ENCODE data around the gene CACNB3. TPM values are rescaled to one million over a fixed set of nuclear protein-coding genes. Genes with fewer than 3 reads are reported as not detected.

Gene CACNB3
- total RNA-seq, result 10 to 100 TPM in 2 of 5 donors, 1 to 10 TPM in 3; 4.3 to 12.4 (median 8.9) TPM
- 4.0 TPM for total RNA-seq (2013)
- total RNA-seq, result 2.0 to 11.9 (median 5.7) reads per million in 29 experiments

- Mint-ChIP-seq H3K9me3 (no peaks in the 10 kb centered on the region), H3K4me3 (peak within 1 kb of the TSS; percentile 86 to 91 (median 89)), H3K27me3 (peaks cover 0 to 4% of the 10 kb centered on the region in 2 donors), H3K4me1 (peaks cover 31 to 41% (median 37%) of the 10 kb centered on the region in 3 donors), H3K27ac (peak within 1 kb of the TSS; percentile 23 to 58), H3K36me3 (no peaks in the 10 kb centered on the region)
- WGBS (ENCODE audit: insufficient coverage), result under 1% methylated on average over 61 of the region's 79 CpGs
- no peak within 1 kb of the TSS for H3K27ac ChIP-seq (ENCODE audit: low read length)
- no peaks in the 10 kb centered on the region for H3K9me3 ChIP-seq
- H3K27me3 ChIP-seq (replicated peaks in 1 of 2; ENCODE audit: control insufficient read depth in 2 of 2, extremely low read depth in 1 of 2, insufficient read depth in 2 of 2, low read length in 1 of 2), result peaks cover 0 to 17% of the 10 kb centered on the region in 2 experiments
- DNase-seq (peak; percentile 57 to 83 (median 74)), ATAC-seq (replicated peaks in 1 of 4) (peak; percentile 71 to 82 (median 76))
- POLR2A ChIA-PET, result interaction anchor here (0.6 kb wide), 2 partner anchors 380 to 579 kb away, joined by 3 read pairs; no protein-coding TSS in a partner anchor
- H3K4me1 ChIP-seq (ENCODE audit: control insufficient read depth in 1 of 2, extremely low read depth in 1 of 2, insufficient read depth in 2 of 2, low read length in 2 of 2), result peaks cover 8 to 49% of the 10 kb centered on the region in 2 experiments
- CTCF ChIA-PET, result no interaction called here
- H3K36me3 ChIP-seq (ENCODE audit: control insufficient read depth in 2 of 2, extremely low read depth in 1 of 2, insufficient read depth in 1 of 2, low read length in 1 of 2), result no peaks in the 10 kb centered on the region
- H3K4me3 ChIP-seq (ENCODE audit: control insufficient read depth in 1 of 2, extremely low read depth in 1 of 2, low read length in 1 of 2), result peak within 1 kb of the TSS; percentile 58 to 59
Measured at GRCh38 chr12:48817873-48818830, at the start of gene CACNB3. TSS of gene CACNB3 (plus strand) at chr12:48818496. CDS start at chr12:48818930, 434 bp downstream.

DNA sequence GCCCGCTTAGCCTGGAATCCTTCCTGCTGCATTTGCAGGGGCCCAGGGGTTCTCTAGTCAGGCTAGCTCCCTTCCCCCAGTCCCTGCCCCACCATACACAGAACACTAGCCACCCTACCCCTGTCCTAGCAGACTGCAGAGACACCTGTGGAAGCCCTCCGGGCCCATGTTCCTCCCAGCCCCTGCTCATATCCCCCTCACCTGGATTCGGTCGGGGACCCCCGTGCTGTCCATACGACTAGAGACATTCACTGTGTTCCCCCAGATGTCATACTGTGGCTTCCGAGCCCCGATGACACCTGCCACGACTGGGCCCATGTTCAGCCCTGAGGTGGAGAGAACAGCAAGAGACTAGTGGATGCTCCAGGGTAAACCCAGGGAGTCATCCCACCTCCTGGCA lies 49.6 kb upstream of the CACNB3 start:
- Histone ChIP-seq H3K4me1 (ENCODE audit: control insufficient read depth in 1 of 2, extremely low read depth in 1 of 2, insufficient read depth in 2 of 2, low read length in 2 of 2) (peaks cover 0 to 7% of the 10 kb centered on the region in 2 experiments), H3K9me3 (no peaks in the 10 kb centered on the region), H3K4me3 (ENCODE audit: control insufficient read depth in 1 of 2, extremely low read depth in 1 of 2, low read length in 1 of 2) (no peak overlapping the region), H3K36me3 (ENCODE audit: control insufficient read depth in 2 of 2, extremely low read depth in 1 of 2, insufficient read depth in 1 of 2, low read length in 1 of 2) (no peaks in the 10 kb centered on the region), H3K27ac (ENCODE audit: low read length) (no peak overlapping the region), H3K27me3 (replicated peaks in 1 of 2; ENCODE audit: control insufficient read depth in 2 of 2, extremely low read depth in 1 of 2, insufficient read depth in 2 of 2, low read length in 1 of 2) (peaks cover 0 to 16% of the 10 kb centered on the region in 2 experiments)
- ChIA-PET CTCF (interaction anchor here (1.0 to 1.6 kb wide), 2 partner anchors 16 to 26 kb away, joined by 4 to 5 read pairs; no protein-coding TSS in a partner anchor), POLR2A (interaction anchor here in 1 of 2 donors (0.7 kb wide), 1 partner anchor 113 kb away, joined by 4 read pairs; no protein-coding TSS in a partner anchor)
- DNase-seq (no peak), ATAC-seq (replicated peaks in 1 of 4) (no peak)
- 85% methylated on average over 8 of the region's 9 CpGs for WGBS (ENCODE audit: insufficient coverage)
- Mint-ChIP-seq H3K27ac (no peak overlapping the region), H3K9me3 (no peaks in the 10 kb centered on the region), H3K36me3 (no peaks in the 10 kb centered on the region), H3K4me1 (peaks cover 7 to 15% (median 7%) of the 10 kb centered on the region in 3 donors), H3K27me3 (peaks cover 0 to 10% of the 10 kb centered on the region in 2 donors), H3K4me3 (no peak overlapping the region)

DNA sequence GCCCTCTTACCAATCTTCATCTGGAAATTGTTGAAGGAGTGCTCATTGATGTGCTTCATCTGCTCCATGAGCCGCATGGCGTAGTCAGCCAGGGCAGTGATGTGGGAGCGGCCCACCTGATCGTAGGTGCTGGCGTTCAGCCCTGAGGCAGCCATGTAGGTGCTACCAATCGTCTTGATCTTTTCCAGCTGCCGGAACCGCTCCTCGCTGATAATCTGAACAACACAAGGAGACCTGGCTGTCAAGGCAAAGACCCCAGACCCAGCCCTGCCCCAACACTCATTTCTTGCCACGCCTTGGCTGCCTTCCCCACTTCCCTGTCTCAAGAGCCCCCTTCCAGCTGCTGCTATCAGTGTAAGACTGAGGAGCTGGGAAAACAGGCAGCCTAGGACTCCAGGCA lies 47.5 kb upstream of the CACNB3 start:
- POLR2A ChIA-PET, result no interaction called here
- CTCF ChIA-PET, result no interaction called here
- Mint-ChIP-seq H3K27ac (no peak overlapping the region), H3K4me1 (peaks cover 2 to 9% (median 4%) of the 10 kb centered on the region in 3 donors), H3K4me3 (no peak overlapping the region), H3K27me3 (no peaks in the 10 kb centered on the region), H3K9me3 (no peaks in the 10 kb centered on the region), H3K36me3 (no peaks in the 10 kb centered on the region)
- H3K27me3 ChIP-seq (replicated peaks in 1 of 2; ENCODE audit: control insufficient read depth in 2 of 2, extremely low read depth in 1 of 2, insufficient read depth in 2 of 2, low read length in 1 of 2), result peaks cover 0 to 19% of the 10 kb centered on the region in 2 experiments
- ATAC-seq (replicated peaks in 1 of 4) (no peak), DNase-seq (no peak)
- H3K4me3 ChIP-seq (ENCODE audit: control insufficient read depth in 1 of 2, extremely low read depth in 1 of 2, low read length in 1 of 2), result no peak overlapping the region
- WGBS (ENCODE audit: insufficient coverage), result 84% methylated on average over 10 of the region's 10 CpGs
- H3K4me1 ChIP-seq (ENCODE audit: control insufficient read depth in 1 of 2, extremely low read depth in 1 of 2, insufficient read depth in 2 of 2, low read length in 2 of 2), result peaks cover 0 to 5% of the 10 kb centered on the region in 2 experiments
- no peak overlapping the region for H3K27ac ChIP-seq (ENCODE audit: low read length)
- H3K36me3 ChIP-seq (ENCODE audit: control insufficient read depth in 2 of 2, extremely low read depth in 1 of 2, insufficient read depth in 1 of 2, low read length in 1 of 2), result no peaks in the 10 kb centered on the region
- H3K9me3 ChIP-seq, result no peaks in the 10 kb centered on the region

DNA sequence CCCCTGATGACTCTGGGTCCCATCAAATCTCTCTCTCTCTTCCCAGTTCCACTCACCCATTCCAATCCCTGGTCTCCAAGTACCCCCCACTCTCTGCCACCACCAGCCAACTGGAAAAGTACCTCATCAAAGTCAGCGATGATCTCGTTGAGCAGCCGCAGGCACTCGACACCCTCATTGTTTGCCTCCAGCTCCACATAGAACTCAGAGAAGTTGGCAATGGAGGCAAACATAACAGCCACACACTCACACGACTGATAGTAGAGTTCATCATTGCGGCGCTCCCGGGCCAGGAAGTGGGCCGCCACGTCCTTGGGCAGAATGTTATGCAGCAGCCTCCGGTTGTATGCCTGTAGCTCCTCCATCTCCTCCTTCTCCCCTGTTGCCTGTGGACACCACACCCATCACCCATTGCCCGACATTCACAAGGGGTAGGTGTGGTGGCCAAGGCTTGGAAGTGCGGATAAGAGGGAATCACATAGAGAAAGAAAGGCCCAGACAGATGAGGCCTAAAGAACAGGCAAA lies 46.6 kb upstream of the CACNB3 start:
- H3K27ac Mint-ChIP-seq, result no peak overlapping the region

GRCh38 chr12:48773686-48774085 lies 44.6 kb upstream of the CACNB3 start:
- Histone ChIP-seq H3K36me3 (ENCODE audit: control insufficient read depth in 2 of 2, extremely low read depth in 1 of 2, insufficient read depth in 1 of 2, low read length in 1 of 2) (no peaks in the 10 kb centered on the region), H3K27ac (ENCODE audit: low read length) (no peak overlapping the region), H3K9me3 (no peaks in the 10 kb centered on the region), H3K27me3 (replicated peaks in 1 of 2; ENCODE audit: control insufficient read depth in 2 of 2, extremely low read depth in 1 of 2, insufficient read depth in 2 of 2, low read length in 1 of 2) (peaks cover 0 to 13% of the 10 kb centered on the region in 2 experiments), H3K4me1 (ENCODE audit: control insufficient read depth in 1 of 2, extremely low read depth in 1 of 2, insufficient read depth in 2 of 2, low read length in 2 of 2) (no peaks in the 10 kb centered on the region), H3K4me3 (ENCODE audit: control insufficient read depth in 1 of 2, extremely low read depth in 1 of 2, low read length in 1 of 2) (no peak overlapping the region)
- Mint-ChIP-seq H3K27ac (no peak overlapping the region), H3K4me1 (no peaks in the 10 kb centered on the region), H3K9me3 (no peaks in the 10 kb centered on the region), H3K36me3 (no peaks in the 10 kb centered on the region), H3K27me3 (no peaks in the 10 kb centered on the region), H3K4me3 (no peak overlapping the region)
- no peak for DNase-seq
- no peak for ATAC-seq (replicated peaks in 1 of 4)
- WGBS (ENCODE audit: insufficient coverage), result 91% methylated on average over 3 of the region's 5 CpGs
- ChIA-PET POLR2A (no interaction called here), CTCF (no interaction called here)

More for the DNA sequence above, 46.6 kb upstream of the CACNB3 start:
- Mint-ChIP-seq H3K36me3 (no peaks in the 10 kb centered on the region), H3K4me3 (no peak overlapping the region), H3K4me1 (peaks cover 0 to under 1% (median 0%) of the 10 kb centered on the region in 3 donors), H3K27me3 (no peaks in the 10 kb centered on the region), H3K9me3 (no peaks in the 10 kb centered on the region)
- ATAC-seq (replicated peaks in 1 of 4) (no peak), DNase-seq (no peak)
- Histone ChIP-seq H3K27me3 (replicated peaks in 1 of 2; ENCODE audit: control insufficient read depth in 2 of 2, extremely low read depth in 1 of 2, insufficient read depth in 2 of 2, low read length in 1 of 2) (peaks cover 0 to 19% of the 10 kb centered on the region in 2 experiments), H3K9me3 (no peaks in the 10 kb centered on the region), H3K4me3 (ENCODE audit: control insufficient read depth in 1 of 2, extremely low read depth in 1 of 2, low read length in 1 of 2) (no peak overlapping the region), H3K4me1 (ENCODE audit: control insufficient read depth in 1 of 2, extremely low read depth in 1 of 2, insufficient read depth in 2 of 2, low read length in 2 of 2) (no peaks in the 10 kb centered on the region), H3K27ac (ENCODE audit: low read length) (no peak overlapping the region), H3K36me3 (ENCODE audit: control insufficient read depth in 2 of 2, extremely low read depth in 1 of 2, insufficient read depth in 1 of 2, low read length in 1 of 2) (no peaks in the 10 kb centered on the region)
- 89% methylated on average over 9 of the region's 13 CpGs for WGBS (ENCODE audit: insufficient coverage)
- ChIA-PET POLR2A (no interaction called here), CTCF (no interaction called here)

- no peak overlapping the region for H3K27ac ChIP-seq (ENCODE audit: low read length)
- H3K4me3 ChIP-seq (ENCODE audit: control insufficient read depth in 1 of 2, extremely low read depth in 1 of 2, low read length in 1 of 2), result no peak overlapping the region
- no peaks in the 10 kb centered on the region for H3K4me1 ChIP-seq (ENCODE audit: control insufficient read depth in 1 of 2, extremely low read depth in 1 of 2, insufficient read depth in 2 of 2, low read length in 2 of 2)
- DNase-seq, result no peak
- no peaks in the 10 kb centered on the region for H3K9me3 Mint-ChIP-seq
- POLR2A ChIA-PET, result no interaction called here
- CTCF ChIA-PET, result no interaction called here
- H3K27me3 Mint-ChIP-seq, result no peaks in the 10 kb centered on the region
- no peak overlapping the region for H3K4me3 Mint-ChIP-seq
- H3K36me3 Mint-ChIP-seq, result no peaks in the 10 kb centered on the region
- no peaks in the 10 kb centered on the region for H3K4me1 Mint-ChIP-seq
- no peak overlapping the region for H3K27ac Mint-ChIP-seq
- H3K9me3 ChIP-seq, result no peaks in the 10 kb centered on the region
- no peaks in the 10 kb centered on the region for H3K36me3 ChIP-seq (ENCODE audit: control insufficient read depth in 2 of 2, extremely low read depth in 1 of 2, insufficient read depth in 1 of 2, low read length in 1 of 2)
- ATAC-seq (replicated peaks in 1 of 4), result no peak
- WGBS (ENCODE audit: insufficient coverage), result 49% methylated on average over 2 of the region's 2 CpGs
- H3K27me3 ChIP-seq (replicated peaks in 1 of 2; ENCODE audit: control insufficient read depth in 2 of 2, extremely low read depth in 1 of 2, insufficient read depth in 2 of 2, low read length in 1 of 2), result peaks cover 0 to 10% of the 10 kb centered on the region in 2 experiments
Measured at GRCh38 chr12:48774516-48774915, 43.8 kb upstream of the CACNB3 start.

All from T-cell (primary cell).